Measurements from ENCODE around the gene CTSZ. TPM values are rescaled to one million over a fixed set of nuclear protein-coding genes. Genes with fewer than 3 reads are reported as not detected.

The CTSZ gene
- polyA plus RNA-seq, 1 experiment: 141 TPM

- no peak for DNase-seq (ENCODE audit: low read depth, low spot score)
Measured at GRCh38 chr20:59005523-59006166, 1.4 kb downstream of the CTSZ start.

GRCh38 chr20:59004763-59005522, 2.1 kb downstream of the CTSZ start:
- no peaks in the 10 kb centered on the region for H3K27me3 ChIP-seq (ENCODE audit: control insufficient read depth, insufficient read depth, low read length)
- H3K4me3 ChIP-seq (ENCODE audit: low read depth, low read length): peak overlapping the region; percentile 13; the same call in 1 of the 2 replicates
- H3K27ac ChIP-seq (ENCODE audit: low read depth, low read length): no peak overlapping the region
- no peak for DNase-seq (ENCODE audit: low read depth, low spot score)
- H3K9me3 ChIP-seq (ENCODE audit: control insufficient read depth, insufficient read depth, low read length): no peaks in the 10 kb centered on the region; the same call in 1 of the 2 replicates
- CTCF ChIA-PET: no interaction called here
- TF ChIP-seq CTCF (IDR thresholded peaks at IDR 0.05; ENCODE audit: low read depth, low read length): no peak
- POLR2A ChIA-PET: no interaction called here

More at GRCh38 chr20:59005523-59006166, 1.4 kb downstream of the CTSZ start:
- Histone ChIP-seq H3K4me3 (ENCODE audit: low read depth, low read length) (peak overlapping the region; percentile 70), H3K27ac (ENCODE audit: low read depth, low read length) (no peak overlapping the region), H3K27me3 (ENCODE audit: control insufficient read depth, insufficient read depth, low read length) (no peaks in the 10 kb centered on the region), H3K9me3 (ENCODE audit: control insufficient read depth, insufficient read depth, low read length) (no peaks in the 10 kb centered on the region; the same call in 1 of the 2 replicates)
- no peak for TF ChIP-seq CTCF (IDR thresholded peaks at IDR 0.05; ENCODE audit: low read depth, low read length)
- CTCF ChIA-PET: no interaction called here
- POLR2A ChIA-PET: no interaction called here

GRCh38 chr20:59004493-59004762, 2.6 kb downstream of the CTSZ start:
- DNase-seq (ENCODE audit: low read depth, low spot score): no peak
- Histone ChIP-seq H3K4me3 (ENCODE audit: low read depth, low read length) (no peak overlapping the region), H3K27me3 (ENCODE audit: control insufficient read depth, insufficient read depth, low read length) (no peaks in the 10 kb centered on the region), H3K27ac (ENCODE audit: low read depth, low read length) (no peak overlapping the region), H3K9me3 (ENCODE audit: control insufficient read depth, insufficient read depth, low read length) (no peaks in the 10 kb centered on the region; the same call in 1 of the 2 replicates)
- TF ChIP-seq CTCF (IDR thresholded peaks at IDR 0.05; ENCODE audit: low read depth, low read length): no peak
- ChIA-PET CTCF (no interaction called here), POLR2A (no interaction called here)

GRCh38 chr20:59003836-59004492, 3.1 kb downstream of the CTSZ start:
- no peak for DNase-seq (ENCODE audit: low read depth, low spot score)
- Histone ChIP-seq H3K27ac (ENCODE audit: low read depth, low read length) (no peak overlapping the region), H3K4me3 (ENCODE audit: low read depth, low read length) (no peak overlapping the region), H3K9me3 (ENCODE audit: control insufficient read depth, insufficient read depth, low read length) (no peaks in the 10 kb centered on the region; the same call in 1 of the 2 replicates), H3K27me3 (ENCODE audit: control insufficient read depth, insufficient read depth, low read length) (no peaks in the 10 kb centered on the region)
- CTCF ChIA-PET: no interaction called here
- no peak for TF ChIP-seq CTCF (IDR thresholded peaks at IDR 0.05; ENCODE audit: low read depth, low read length)
- POLR2A ChIA-PET: interaction anchor here (1.0 kb wide), 1 partner anchor 28 kb away, joined by 4 read pairs; the partner anchor contains the start of gene ATP5F1E

Measured in AG04450 (cell line).